Activated CD4-positive, CD25-positive, alpha-beta regulatory T cell (primary cell): Measurements from ENCODE around the gene LRRC23.

Experiments
- DNase-seq, 4 experiments: peaks; one replicate each; lab custom pipeline; 2025; lab: John Stamatoyannopoulos, UW

LRRC23 gene

GRCh38 chr12:6925540-6926279 is 21.1 kb downstream of the LRRC23 start:
- no peak for DNase-seq

GRCh38 chr12:6927379-6928021 is 22.9 kb downstream of the LRRC23 start, which contains the start of gene ATN1:
Gene ATN1, plus strand, starts transcription at chr12:6927959. Its CDS starts 6,043 bp downstream, at chr12:6934002.
- peak in 2 of 4 experiments; percentile 20 to 30 for DNase-seq

GRCh38 chr12:6928022-6928702 is 23.5 kb downstream of the LRRC23 start:
- no peak for DNase-seq

GRCh38 chr12:6928703-6929407 is 24.2 kb downstream of the LRRC23 start:
- no peak for DNase-seq

GRCh38 chr12:6929466-6930452 is 25.1 kb downstream of the LRRC23 start:
- DNase-seq, result no peak

- no peak for DNase-seq
Observed at GRCh38 chr12:6932766-6933165, 28.1 kb downstream of the LRRC23 start.

GRCh38 chr12:6934110-6934509 is 29.5 kb downstream of the LRRC23 start:
- DNase-seq, result no peak

GRCh38 chr12:6935371-6936193 is 31.0 kb downstream of the LRRC23 start:
- DNase-seq, result no peak

GRCh38 chr12:6936194-6936635 is 31.6 kb downstream of the LRRC23 start:
- no peak for DNase-seq

GRCh38 chr12:6936636-6937480 is 32.2 kb downstream of the LRRC23 start:
- DNase-seq, result no peak

- peak; percentile 70 to 86 (median 82) for DNase-seq
Observed at GRCh38 chr12:6937481-6938352, 33.1 kb downstream of the LRRC23 start.

- DNase-seq, result no peak
Observed at GRCh38 chr12:6938353-6939190, 34.0 kb downstream of the LRRC23 start.

- DNase-seq, result no peak
Observed at GRCh38 chr12:6939191-6939540, 34.5 kb downstream of the LRRC23 start.

GRCh38 chr12:6941267-6941666 is 36.6 kb downstream of the LRRC23 start:
- DNase-seq, result no peak

GRCh38 chr12:6941782-6942181 is 37.2 kb downstream of the LRRC23 start:
- no peak for DNase-seq

- no peak for DNase-seq
Observed at GRCh38 chr12:6942331-6942665, 37.7 kb downstream of the LRRC23 start.

GRCh38 chr12:6943389-6943721 is 38.7 kb downstream of the LRRC23 start:
- peak; percentile 33 to 61 (median 52) for DNase-seq
